Kidney (tissue), 14 donors: ENCODE measurements around the gene ELF5. TPM values are rescaled to one million over a fixed set of nuclear protein-coding genes. Genes with fewer than 3 reads are reported as not detected.

Source experiments
- DNase-seq, 5 donors: peaks; one replicate each; pipeline ENCODE4 v3.0.0-alpha.2; 2013 to 2020
- FAIRE-seq: peaks from 2 replicates; lab custom pipeline; 2012; peaks lifted over from hg19 to GRCh38; lab: Jason Lieb, UNC
- H3K27ac ChIP-seq, 2 donors: one replicate each; pipeline ENCODE4 v1.7.0; 2013; ENCODE audit warnings: low read depth in 2 of 2, low read length in 2 of 2, inconsistent platforms in 1 of 2
- H3K27me3 ChIP-seq: one replicate; pipeline ENCODE4 v1.7.1; 2013; ENCODE audit warnings: low read length, inconsistent platforms; ENCODE audit not compliant: control insufficient read depth, insufficient read depth
- H3K36me3 ChIP-seq, 3 donors: one replicate each; pipeline versions ENCODE4 v1.7.0 to v1.7.1; 2013; ENCODE audit warnings: low read length in 3 of 3, control low read depth in 1 of 3, inconsistent platforms in 1 of 3; ENCODE audit not compliant: insufficient read depth in 3 of 3, control insufficient read depth in 2 of 3
- H3K4me1 ChIP-seq, 3 donors: one replicate each; pipeline versions ENCODE4 v1.7.0 to v1.7.1; 2013; ENCODE audit warnings: low read length in 3 of 3, inconsistent platforms in 1 of 3, low read depth in 1 of 3; ENCODE audit not compliant: control insufficient read depth in 2 of 3, insufficient read depth in 2 of 3
- H3K4me3 ChIP-seq, 3 donors: one replicate each; pipeline versions ENCODE4 v1.7.0 to v1.8.1; 2013; ENCODE audit warnings: low read length in 3 of 3, control low read depth in 1 of 3, inconsistent platforms in 1 of 3
- H3K9ac ChIP-seq, 3 donors: one replicate each; pipeline versions ENCODE4 v1.7.0 to v1.7.1; 2013; ENCODE audit warnings: low read length in 3 of 3, control low read depth in 1 of 3, inconsistent platforms in 1 of 3
- H3K9me3 ChIP-seq, 3 donors: one replicate each; pipeline versions ENCODE4 v1.7.0 to v1.7.1; 2013; ENCODE audit warnings: low read length in 3 of 3, control low read depth in 1 of 3, inconsistent platforms in 1 of 3; ENCODE audit not compliant: control insufficient read depth in 2 of 3, insufficient read depth in 1 of 3
- intact Hi-C: fragments of 100-400 bp; cut with DNase I; formaldehyde crosslinking; loops from one replicate; pipeline ENCODE4 v1.11.1; 2022
- polyA plus RNA-seq: library from polyadenylated mRNA; stranded (reverse); fragments of 350-450 nt; fragmentation: Illumina TruSeq; extraction: RNeasy Lipid Tissue Mini Kit (QIAGEN cat#74804); gene quantifications from one replicate; pipeline ENCODE4 v1.2.3, GENCODE V29; 2014; ENCODE audit warnings: low read depth, low replicate concordance; ENCODE audit not compliant: insufficient read depth
- total RNA-seq: library from RNA; stranded (reverse); fragmentation: NEBNext Ultra II Directional; extraction: Animal tissue kit (Norgen Biotek cat#: 25700); gene quantifications from one replicate; pipeline ENCODE4 v1.2.1, GENCODE V29; 2021
- TF ChIP-seq, protein P1 (sequence below): IDR thresholded peaks from 3 replicates; pipeline ENCODE4 v1.5.1; 2012; ENCODE audit warnings: mild to moderate bottlenecking, moderate library complexity, borderline replicate concordance; ENCODE audit not compliant: insufficient read depth; ENCODE audit errors: extremely low read depth
- donor health status: control.
- donor health status: control.
- donor health status: control.
- donor health status: control.
- donor health status: control.
- donor health status: DM: yes; HTN: yes; CAD: no.
- donor health status: Normal renal cell carcinoma (clear cell type).

The ELF5 gene
- total and polyA plus RNA-seq, 2 donors from 2014 or later, result 0.94 to 18.9 TPM

DNA sequence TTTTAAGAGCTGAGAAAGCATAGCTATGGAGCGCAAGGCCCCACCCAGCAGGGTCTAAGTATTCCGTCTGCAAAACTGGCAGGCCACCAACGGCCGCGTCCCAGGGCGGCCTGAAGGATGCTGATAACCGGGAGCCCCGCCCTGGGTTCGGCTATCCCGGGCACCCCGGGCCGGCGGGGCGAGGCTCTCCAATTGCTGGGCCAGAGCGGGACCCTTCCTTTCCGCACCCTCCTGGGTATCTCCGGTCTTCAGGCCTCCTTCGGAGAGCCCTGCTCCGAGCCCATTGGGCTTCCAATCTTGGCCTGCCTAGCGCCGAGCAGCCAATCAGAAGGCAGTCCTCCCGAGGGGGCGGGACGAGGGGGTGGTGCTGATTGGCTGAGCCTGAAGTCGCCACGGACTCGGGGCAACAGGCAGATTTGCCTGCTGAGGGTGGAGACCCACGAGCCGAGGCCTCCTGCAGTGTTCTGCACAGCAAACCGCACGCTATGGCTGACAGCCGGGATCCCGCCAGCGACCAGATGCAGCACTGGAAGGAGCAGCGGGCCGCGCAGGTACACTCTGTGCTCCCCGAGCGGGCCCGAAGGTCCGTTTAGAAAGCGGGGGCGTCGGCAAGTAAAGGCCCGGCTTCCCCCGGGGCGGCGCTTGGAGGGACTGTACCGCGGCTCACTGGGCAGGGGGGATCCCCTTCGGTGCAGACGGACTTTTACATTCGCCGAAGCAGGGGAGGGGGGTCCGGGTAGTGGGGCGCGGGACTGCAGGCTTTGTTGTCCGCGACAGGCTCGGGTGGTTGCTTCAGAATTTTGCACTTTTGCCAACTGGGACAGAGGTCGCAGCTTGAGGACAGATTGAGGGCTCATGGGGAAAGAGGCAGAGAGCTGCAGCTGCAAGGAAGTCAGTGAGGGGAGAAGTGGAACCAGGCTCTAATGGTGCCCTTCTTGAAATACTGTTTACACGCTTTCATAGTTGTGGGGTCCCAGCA is 74.8 kb downstream of the ELF5 start, which contains the start of gene CAT:
Gene CAT, plus strand, starts transcription at position 406 of the 979 bp plus-strand sequence. Its CDS starts 80 bp downstream, at position 486.
- FAIRE-seq, result peak; percentile 79
- TF ChIP-seq, protein P1, sequence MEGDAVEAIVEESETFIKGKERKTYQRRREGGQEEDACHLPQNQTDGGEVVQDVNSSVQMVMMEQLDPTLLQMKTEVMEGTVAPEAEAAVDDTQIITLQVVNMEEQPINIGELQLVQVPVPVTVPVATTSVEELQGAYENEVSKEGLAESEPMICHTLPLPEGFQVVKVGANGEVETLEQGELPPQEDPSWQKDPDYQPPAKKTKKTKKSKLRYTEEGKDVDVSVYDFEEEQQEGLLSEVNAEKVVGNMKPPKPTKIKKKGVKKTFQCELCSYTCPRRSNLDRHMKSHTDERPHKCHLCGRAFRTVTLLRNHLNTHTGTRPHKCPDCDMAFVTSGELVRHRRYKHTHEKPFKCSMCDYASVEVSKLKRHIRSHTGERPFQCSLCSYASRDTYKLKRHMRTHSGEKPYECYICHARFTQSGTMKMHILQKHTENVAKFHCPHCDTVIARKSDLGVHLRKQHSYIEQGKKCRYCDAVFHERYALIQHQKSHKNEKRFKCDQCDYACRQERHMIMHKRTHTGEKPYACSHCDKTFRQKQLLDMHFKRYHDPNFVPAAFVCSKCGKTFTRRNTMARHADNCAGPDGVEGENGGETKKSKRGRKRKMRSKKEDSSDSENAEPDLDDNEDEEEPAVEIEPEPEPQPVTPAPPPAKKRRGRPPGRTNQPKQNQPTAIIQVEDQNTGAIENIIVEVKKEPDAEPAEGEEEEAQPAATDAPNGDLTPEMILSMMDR, result no peak
- intact Hi-C loops, result no loop called here
- peaks cover 0 to 3% (median 2%) of the 10 kb centered on the region in 3 donors for H3K36me3 ChIP-seq
- H3K9me3 ChIP-seq, result peaks cover 0 to 3% (median 2%) of the 10 kb centered on the region in 3 donors
- H3K4me1 ChIP-seq, result peaks cover 0 to 11% (median 3%) of the 10 kb centered on the region in 3 donors
- H3K9ac ChIP-seq, result peak within 1 kb of the TSS; percentile 72 to 92 (median 86)
- no peaks in the 10 kb centered on the region for H3K27me3 ChIP-seq
- peak within 1 kb of the TSS; percentile 98 to 99 for H3K27ac ChIP-seq
- peak; percentile 98 to 99 (median 98) for DNase-seq
- peak within 1 kb of the TSS; percentile 74 to 97 (median 85) for H3K4me3 ChIP-seq

DNA sequence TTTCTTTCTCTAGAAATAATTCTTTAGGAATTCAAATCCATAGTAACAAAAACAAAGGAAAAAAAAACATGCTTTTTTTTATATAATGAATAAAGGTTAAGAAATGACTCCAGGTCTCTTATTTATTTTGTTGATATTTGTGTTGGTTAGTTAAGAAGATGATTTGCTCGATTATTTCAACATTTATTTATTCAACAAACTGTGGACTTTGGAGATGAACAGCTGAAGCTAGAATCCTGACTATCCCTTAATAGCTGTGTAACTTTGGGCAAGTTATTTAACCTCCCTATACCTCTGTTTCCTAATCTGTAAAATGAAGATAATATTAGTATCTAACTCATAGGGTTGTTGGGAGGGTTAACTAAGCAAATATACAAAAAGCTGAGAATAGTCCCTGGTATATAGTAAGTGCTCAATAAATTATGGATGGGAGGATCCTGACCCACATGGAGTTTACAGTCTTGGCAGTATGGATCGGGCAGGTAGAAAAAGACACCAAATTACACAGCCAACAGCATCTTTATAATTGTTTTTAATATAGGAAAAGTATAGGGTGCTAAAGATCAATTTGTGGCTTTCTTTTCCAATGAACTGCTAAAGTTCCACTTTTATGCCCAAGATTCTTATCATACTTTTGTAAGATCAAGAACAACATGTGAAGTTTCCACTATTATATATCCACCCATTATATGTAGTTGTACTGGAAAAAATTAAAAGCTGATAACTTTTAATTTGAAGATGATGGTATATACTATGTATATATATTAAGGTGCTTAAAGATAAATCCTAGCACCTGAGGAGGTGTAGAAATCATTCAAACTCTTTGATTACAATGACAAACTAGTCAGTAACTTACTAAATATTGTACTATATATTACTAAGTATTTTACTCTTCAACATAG is 76.1 kb downstream of the ELF5 start:
- Histone ChIP-seq H3K36me3 (peaks cover 0 to 3% (median 2%) of the 10 kb centered on the region in 3 donors), H3K4me1 (peaks cover 0 to 8% (median 0%) of the 10 kb centered on the region in 3 donors), H3K4me3 (peak overlapping the region in 1 of 3 donors; percentile 97), H3K27me3 (no peaks in the 10 kb centered on the region), H3K9me3 (peaks cover 0 to 3% (median 2%) of the 10 kb centered on the region in 3 donors), H3K27ac (no peak overlapping the region), H3K9ac (no peak overlapping the region)
- TF ChIP-seq, protein P1, result no peak
- no peak for FAIRE-seq
- DNase-seq, result no peak
- intact Hi-C loops, result no loop called here

DNA sequence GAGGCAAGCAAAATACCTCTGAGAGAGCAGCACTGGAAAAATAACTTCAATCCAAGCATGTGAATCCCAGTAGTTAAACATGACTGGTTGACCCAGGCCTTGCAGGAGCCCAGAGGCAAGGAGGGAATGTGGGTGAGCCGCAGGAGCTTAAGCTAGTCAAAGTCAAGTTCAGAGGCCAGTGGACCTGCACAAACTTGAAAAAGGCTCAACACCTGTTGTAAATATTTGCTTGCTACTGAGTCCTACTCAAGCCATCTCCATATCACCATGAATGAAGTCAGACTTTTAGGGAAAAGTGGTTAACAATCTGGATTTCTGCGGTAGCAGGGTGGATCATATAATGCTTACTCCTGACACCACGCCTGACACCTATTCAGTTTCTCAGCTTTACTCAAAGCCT is 79.7 kb downstream of the ELF5 start:
- Histone ChIP-seq H3K4me3 (no peak overlapping the region), H3K27me3 (no peaks in the 10 kb centered on the region), H3K9me3 (no peaks in the 10 kb centered on the region), H3K4me1 (no peaks in the 10 kb centered on the region), H3K36me3 (no peaks in the 10 kb centered on the region), H3K27ac (no peak overlapping the region), H3K9ac (no peak overlapping the region)
- intact Hi-C loops, result no loop called here
- TF ChIP-seq, protein P1, result no peak
- FAIRE-seq (no peak), DNase-seq (peak in 1 of 5 donors; percentile 7)
